Erythroblast (primary cell): Measurements from ENCODE around the gene EFHC1.

Experiments used
- GATA1 ChIP-seq: IDR thresholded peaks from 2 replicates; pipeline ENCODE4 v1.6.1; 2011; ENCODE audit warnings: low read depth, mild to moderate bottlenecking, control low read depth, low read length, moderate library complexity
- POLR2A ChIP-seq: IDR thresholded peaks from 2 replicates; pipeline ENCODE4 v1.6.1; 2011; ENCODE audit warnings: mild to moderate bottlenecking, low read length

DNA sequence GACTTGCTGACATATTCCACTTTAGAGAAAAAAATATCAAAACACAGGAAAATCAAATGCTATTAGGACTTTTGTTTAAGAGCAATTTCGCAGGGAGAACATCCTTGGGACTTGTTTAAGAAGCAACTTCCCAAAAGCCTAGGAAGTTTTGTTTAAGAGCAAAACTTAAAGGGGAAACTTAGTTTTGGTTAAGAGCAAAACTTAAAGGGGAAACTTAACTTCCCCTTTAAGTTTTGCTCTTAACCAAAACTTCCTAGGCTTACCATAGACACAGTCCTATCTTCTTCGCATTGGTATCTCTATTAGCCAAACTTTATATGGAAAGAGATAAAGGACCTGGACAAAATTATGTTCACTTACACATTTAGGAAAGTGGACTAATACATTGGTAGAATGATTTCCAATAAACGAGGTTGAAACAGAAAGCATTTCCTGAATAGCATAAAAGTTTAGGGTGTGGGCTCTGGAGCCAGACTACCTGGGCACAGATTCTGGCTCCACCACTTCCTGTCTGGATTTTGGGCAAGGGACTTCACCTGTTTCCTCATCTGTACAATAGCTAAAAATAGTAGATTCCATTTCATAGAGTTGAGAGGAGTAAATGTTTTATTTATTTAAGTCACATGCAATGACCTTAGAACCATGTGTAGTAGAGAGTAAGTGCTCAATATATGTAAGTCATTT lies 42.5 kb upstream of the EFHC1 start:
- no peak for TF ChIP-seq POLR2A
- no peak for TF ChIP-seq GATA1
